Neural progenitor cell (in vitro differentiated cells): ENCODE data around the gene SH2B2. TPM values are rescaled to one million over a fixed set of nuclear protein-coding genes. Genes with fewer than 3 reads are reported as not detected.

Source experiments
- DNase-seq: peaks from one replicate; pipeline ENCODE4 v3.0.0-alpha.2; 2016; ENCODE audit warnings: low spot score
- H2AFZ ChIP-seq: fragments of 200-600 bp; sonication (generic); replicated peaks from 2 replicates; pipeline ENCODE4 v1.6.1; 2016; ENCODE audit warnings: antibody characterized with exemption
- H3F3A ChIP-seq: fragments of 200-600 bp; sonication (generic); 2 replicates; pipeline ENCODE4 v1.6.1; 2016; ENCODE audit warnings: antibody characterized with exemption, low read depth
- H3K27ac ChIP-seq: fragments of 200-600 bp; sonication (generic); 2 replicates; pipeline ENCODE4 v1.5.1; 2016; ENCODE audit warnings: mild to moderate bottlenecking
- H3K27me3 ChIP-seq: fragments of 200-600 bp; sonication (generic); 2 replicates; pipeline ENCODE4 v1.6.1; 2016; ENCODE audit warnings: mild to moderate bottlenecking, moderate library complexity
- H3K36me3 ChIP-seq: fragments of 200-600 bp; sonication (generic); 2 replicates; pipeline ENCODE4 v1.5.1; 2016
- H3K4me1 ChIP-seq: fragments of 200-600 bp; sonication (generic); 2 replicates; pipeline ENCODE4 v1.6.1; 2016; ENCODE audit warnings: mixed run types
- H3K4me2 ChIP-seq: fragments of 200-600 bp; sonication (generic); 2 replicates; pipeline ENCODE4 v1.6.1; 2016
- H3K4me3 ChIP-seq: fragments of 200-600 bp; sonication (generic); 2 replicates; pipeline ENCODE4 v1.5.1; 2016
- H3K79me2 ChIP-seq: fragments of 200-600 bp; sonication (generic); 2 replicates; pipeline ENCODE4 v1.6.1; 2016; ENCODE audit warnings: low read depth
- H3K9ac ChIP-seq: fragments of 200-600 bp; sonication (generic); 2 replicates; pipeline ENCODE4 v1.6.1; 2016
- H3K9me3 ChIP-seq: fragments of 200-600 bp; sonication (generic); 2 replicates; pipeline ENCODE4 v1.5.1; 2016; ENCODE audit warnings: low read depth
- H4K20me1 ChIP-seq: fragments of 200-600 bp; sonication (generic); 2 replicates; pipeline ENCODE4 v1.6.1; 2016; ENCODE audit warnings: low read depth
- H3K27ac Mint-ChIP-seq: 3 replicates; pipeline ENCODE4 v1.8.0; 2021; ENCODE audit warnings: mixed read lengths
- H3K27me3 Mint-ChIP-seq: 2 replicates; pipeline ENCODE4 v1.8.0; 2022; ENCODE audit warnings: low read depth, mild to moderate bottlenecking, inconsistent platforms, moderate library complexity, mixed read lengths; ENCODE audit not compliant: insufficient read depth
- H3K36me3 Mint-ChIP-seq: 3 replicates; pipeline ENCODE4 v1.8.0; 2021; ENCODE audit warnings: mixed read lengths
- H3K4me1 Mint-ChIP-seq: 3 replicates; pipeline ENCODE4 v1.8.0; 2021; ENCODE audit warnings: mixed read lengths
- H3K4me3 Mint-ChIP-seq: 3 replicates; pipeline ENCODE4 v1.8.0; 2021; ENCODE audit warnings: mild to moderate bottlenecking, moderate library complexity, mixed read lengths
- H3K9me3 Mint-ChIP-seq: 3 replicates; pipeline ENCODE4 v1.8.0; 2020; ENCODE audit warnings: mixed read lengths
- CTCF ChIP-seq: fragments of 200-600 bp; sonication (generic); IDR thresholded peaks from 2 replicates; pipeline ENCODE4 v1.5.1; 2017; ENCODE audit warnings: antibody characterized with exemption, mild to moderate bottlenecking
- EZH2 ChIP-seq: fragments of 200-600 bp; sonication (generic); IDR thresholded peaks from 2 replicates; pipeline ENCODE4 v1.6.1; 2017; ENCODE audit warnings: antibody characterized with exemption, mild to moderate bottlenecking, moderate library complexity
- EZH2phosphoT487 ChIP-seq: fragments of 200-600 bp; sonication (generic); IDR thresholded peaks from 2 replicates; pipeline ENCODE4 v1.6.1; 2017; ENCODE audit warnings: antibody characterized with exemption
- total RNA-seq: library from RNA; depleted of rRNA; stranded (reverse); fragments of >200 nt; gene quantifications from 2 replicates; pipeline ENCODE4 v1.2.3, GENCODE V29; 2015; ENCODE audit warnings: low replicate concordance

The SH2B2 gene
- total RNA-seq, 1 donor from 2014 or later, result 2.0 TPM

GRCh38 chr7:102273749-102274712 is 12.6 kb upstream of the SH2B2 start:
- no peak overlapping the region for H3K27ac Mint-ChIP-seq
- H3K9ac ChIP-seq, result no peak overlapping the region

GRCh38 chr7:102275123-102275703 is 11.5 kb upstream of the SH2B2 start:
- Histone ChIP-seq H3K27me3 (no peaks in the 10 kb centered on the region), H3K4me1 (peaks cover 5% of the 10 kb centered on the region), H3K9ac (no peak overlapping the region), H3K9me3 (no peaks in the 10 kb centered on the region), H2AFZ (no peak overlapping the region), H3K36me3 (no peaks in the 10 kb centered on the region), H3K4me3 (no peak overlapping the region), H3F3A (no peaks in the 10 kb centered on the region), H3K4me2 (no peak overlapping the region), H3K79me2 (no peaks in the 10 kb centered on the region), H4K20me1 (no peaks in the 10 kb centered on the region), H3K27ac (no peak overlapping the region)
- TF ChIP-seq CTCF (no peak), EZH2 (no peak), EZH2phosphoT487 (no peak)
- Mint-ChIP-seq H3K4me1 (peaks cover 12% of the 10 kb centered on the region), H3K36me3 (no peaks in the 10 kb centered on the region), H3K27me3 (peaks cover 5% of the 10 kb centered on the region), H3K27ac (no peak overlapping the region), H3K9me3 (no peaks in the 10 kb centered on the region), H3K4me3 (no peak overlapping the region)
- no peak for DNase-seq

More at GRCh38 chr7:102273749-102274712, 12.6 kb upstream of the SH2B2 start:
- no peaks in the 10 kb centered on the region for H3K9me3 ChIP-seq
- H3K36me3 ChIP-seq, result no peaks in the 10 kb centered on the region
- TF ChIP-seq CTCF, result no peak
- no peak for TF ChIP-seq EZH2
- no peak for TF ChIP-seq EZH2phosphoT487
- H3K36me3 Mint-ChIP-seq, result no peaks in the 10 kb centered on the region
- H3K79me2 ChIP-seq, result no peaks in the 10 kb centered on the region
- no peaks in the 10 kb centered on the region for H3K9me3 Mint-ChIP-seq
- H3K27me3 Mint-ChIP-seq, result peaks cover 5% of the 10 kb centered on the region
- H3K4me3 Mint-ChIP-seq, result no peak overlapping the region
- H3K4me1 ChIP-seq, result no peaks in the 10 kb centered on the region
- peaks cover 10% of the 10 kb centered on the region for H3K4me1 Mint-ChIP-seq
- H3K4me2 ChIP-seq, result no peak overlapping the region
- H4K20me1 ChIP-seq, result no peaks in the 10 kb centered on the region
- H3K27ac ChIP-seq, result no peak overlapping the region
- no peak for DNase-seq
- no peak overlapping the region for H2AFZ ChIP-seq
- no peak overlapping the region for H3K4me3 ChIP-seq
- no peaks in the 10 kb centered on the region for H3F3A ChIP-seq
- H3K27me3 ChIP-seq, result no peaks in the 10 kb centered on the region

GRCh38 chr7:102277901-102278300 is 8.8 kb upstream of the SH2B2 start:
- H3K4me1 Mint-ChIP-seq, result peaks cover 6% of the 10 kb centered on the region
- Histone ChIP-seq H3K79me2 (no peaks in the 10 kb centered on the region), H3K4me1 (peaks cover 5% of the 10 kb centered on the region), H3K27ac (no peak overlapping the region), H3K36me3 (no peaks in the 10 kb centered on the region), H3K27me3 (no peaks in the 10 kb centered on the region), H3K9ac (no peak overlapping the region), H2AFZ (no peak overlapping the region), H3K9me3 (no peaks in the 10 kb centered on the region), H3F3A (peaks cover under 1% of the 10 kb centered on the region), H3K4me2 (no peak overlapping the region), H3K4me3 (no peak overlapping the region), H4K20me1 (no peaks in the 10 kb centered on the region)
- TF ChIP-seq EZH2phosphoT487 (no peak), EZH2 (no peak), CTCF (no peak)
- H3K4me3 Mint-ChIP-seq, result no peak overlapping the region
- H3K27ac Mint-ChIP-seq, result no peak overlapping the region
- no peak for DNase-seq
- peaks cover 5% of the 10 kb centered on the region for H3K27me3 Mint-ChIP-seq
- no peaks in the 10 kb centered on the region for H3K36me3 Mint-ChIP-seq
- no peaks in the 10 kb centered on the region for H3K9me3 Mint-ChIP-seq
